HFFc6 (cell line): ENCODE measurements around the gene ABTB2. TPM values are rescaled to one million over a fixed set of nuclear protein-coding genes. Genes with fewer than 3 reads are reported as not detected.

Experiments used
- DNase-seq: peaks from one replicate; pipeline ENCODE4 v3.0.0-alpha.2; 2018
- H3K27ac Mint-ChIP-seq: 2 replicates; pipeline ENCODE4 v1.8.0; 2020; ENCODE audit warnings: mild to moderate bottlenecking, mixed read lengths
- H3K27me3 Mint-ChIP-seq: 2 replicates; pipeline ENCODE4 v1.8.0; 2021; ENCODE audit warnings: mild to moderate bottlenecking, moderate library complexity, mixed read lengths; ENCODE audit not compliant: insufficient read depth
- H3K36me3 Mint-ChIP-seq: 2 replicates; pipeline ENCODE4 v1.8.0; 2021; ENCODE audit warnings: low read depth, mixed read lengths
- H3K4me1 Mint-ChIP-seq: 2 replicates; pipeline ENCODE4 v1.8.0; 2020; ENCODE audit warnings: low read depth, mixed read lengths
- H3K4me3 Mint-ChIP-seq: 2 replicates; pipeline ENCODE4 v1.8.0; 2020; ENCODE audit warnings: mild to moderate bottlenecking, moderate library complexity, mixed read lengths
- H3K9me3 Mint-ChIP-seq: 2 replicates; pipeline ENCODE4 v1.8.0; 2020; ENCODE audit warnings: mild to moderate bottlenecking, mixed read lengths
- total RNA-seq, 6 experiments: library from RNA; stranded (reverse); fragmentation: NEBNext Ultra II Directional; extraction: Animal tissue kit (Norgen Biotek cat#: 25700); gene quantifications; 2 replicates in 1 of 6; 3 replicates in 5 of 6; pipeline ENCODE4 v1.2.3, GENCODE V29; 2021
- TF ChIP-seq, protein P1 (sequence below): fragments of 200-600 bp; sonication (generic); IDR thresholded peaks from 2 replicates; pipeline ENCODE4 v1.5.0; 2021; ENCODE audit warnings: antibody characterized with exemption, mild to moderate bottlenecking

ABTB2 gene
- total RNA-seq, 6 experiments from 2014 or later = 2.5 to 3.6 (median 2.8) TPM

DNA sequence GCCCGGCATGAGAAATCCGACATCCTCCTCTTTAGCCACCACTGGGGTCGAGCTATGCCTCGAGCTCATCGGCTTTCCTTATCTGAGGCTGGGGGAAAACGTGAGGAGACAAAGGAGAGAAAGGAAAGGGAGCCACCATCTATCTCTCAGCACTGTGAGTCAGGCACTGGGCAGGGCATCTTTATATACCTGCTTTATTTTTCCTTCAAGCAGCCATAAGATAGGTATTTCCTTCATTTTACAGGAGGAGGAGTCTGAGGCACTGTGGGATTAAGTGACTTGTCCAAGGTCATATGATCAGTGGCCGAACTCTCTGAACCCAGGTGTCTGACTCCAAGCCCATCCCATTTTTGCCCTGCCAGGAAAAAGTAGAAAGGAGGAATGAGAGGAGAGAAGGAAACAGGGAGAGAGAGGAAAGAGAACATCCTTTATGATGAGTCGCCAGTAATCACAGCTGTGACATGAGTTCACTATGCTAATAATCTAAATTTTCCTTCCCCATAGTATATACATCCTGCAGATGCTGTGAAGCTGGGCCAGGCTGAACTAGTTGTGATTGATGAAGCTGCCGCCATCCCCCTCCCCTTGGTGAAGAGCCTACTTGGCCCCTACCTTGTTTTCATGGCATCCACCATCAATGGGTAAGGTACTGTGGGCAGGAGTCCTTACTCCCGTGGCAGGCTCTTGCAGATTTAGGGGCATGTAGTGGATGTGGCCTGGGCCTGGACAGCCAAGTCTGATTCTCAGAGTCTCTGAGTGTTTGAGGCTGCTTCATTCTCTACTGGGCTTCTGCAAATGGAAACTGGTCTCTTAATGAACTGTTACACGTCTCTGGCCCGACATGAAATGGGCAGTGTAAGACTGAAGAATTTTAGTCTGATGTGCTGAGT is 230.6 kb downstream of the ABTB2 start:
- DNase-seq = no peak
- Mint-ChIP-seq H3K4me3 (no peak overlapping the region), H3K36me3 (peaks cover 32% of the 10 kb centered on the region), H3K27ac (peak overlapping the region; percentile 29; the same call in 1 of the 2 replicates), H3K9me3 (no peaks in the 10 kb centered on the region), H3K4me1 (peaks cover 13% of the 10 kb centered on the region), H3K27me3 (no peaks in the 10 kb centered on the region; the same call in 1 of the 2 replicates)
- TF ChIP-seq, protein P1, sequence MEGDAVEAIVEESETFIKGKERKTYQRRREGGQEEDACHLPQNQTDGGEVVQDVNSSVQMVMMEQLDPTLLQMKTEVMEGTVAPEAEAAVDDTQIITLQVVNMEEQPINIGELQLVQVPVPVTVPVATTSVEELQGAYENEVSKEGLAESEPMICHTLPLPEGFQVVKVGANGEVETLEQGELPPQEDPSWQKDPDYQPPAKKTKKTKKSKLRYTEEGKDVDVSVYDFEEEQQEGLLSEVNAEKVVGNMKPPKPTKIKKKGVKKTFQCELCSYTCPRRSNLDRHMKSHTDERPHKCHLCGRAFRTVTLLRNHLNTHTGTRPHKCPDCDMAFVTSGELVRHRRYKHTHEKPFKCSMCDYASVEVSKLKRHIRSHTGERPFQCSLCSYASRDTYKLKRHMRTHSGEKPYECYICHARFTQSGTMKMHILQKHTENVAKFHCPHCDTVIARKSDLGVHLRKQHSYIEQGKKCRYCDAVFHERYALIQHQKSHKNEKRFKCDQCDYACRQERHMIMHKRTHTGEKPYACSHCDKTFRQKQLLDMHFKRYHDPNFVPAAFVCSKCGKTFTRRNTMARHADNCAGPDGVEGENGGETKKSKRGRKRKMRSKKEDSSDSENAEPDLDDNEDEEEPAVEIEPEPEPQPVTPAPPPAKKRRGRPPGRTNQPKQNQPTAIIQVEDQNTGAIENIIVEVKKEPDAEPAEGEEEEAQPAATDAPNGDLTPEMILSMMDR = no peak

DNA sequence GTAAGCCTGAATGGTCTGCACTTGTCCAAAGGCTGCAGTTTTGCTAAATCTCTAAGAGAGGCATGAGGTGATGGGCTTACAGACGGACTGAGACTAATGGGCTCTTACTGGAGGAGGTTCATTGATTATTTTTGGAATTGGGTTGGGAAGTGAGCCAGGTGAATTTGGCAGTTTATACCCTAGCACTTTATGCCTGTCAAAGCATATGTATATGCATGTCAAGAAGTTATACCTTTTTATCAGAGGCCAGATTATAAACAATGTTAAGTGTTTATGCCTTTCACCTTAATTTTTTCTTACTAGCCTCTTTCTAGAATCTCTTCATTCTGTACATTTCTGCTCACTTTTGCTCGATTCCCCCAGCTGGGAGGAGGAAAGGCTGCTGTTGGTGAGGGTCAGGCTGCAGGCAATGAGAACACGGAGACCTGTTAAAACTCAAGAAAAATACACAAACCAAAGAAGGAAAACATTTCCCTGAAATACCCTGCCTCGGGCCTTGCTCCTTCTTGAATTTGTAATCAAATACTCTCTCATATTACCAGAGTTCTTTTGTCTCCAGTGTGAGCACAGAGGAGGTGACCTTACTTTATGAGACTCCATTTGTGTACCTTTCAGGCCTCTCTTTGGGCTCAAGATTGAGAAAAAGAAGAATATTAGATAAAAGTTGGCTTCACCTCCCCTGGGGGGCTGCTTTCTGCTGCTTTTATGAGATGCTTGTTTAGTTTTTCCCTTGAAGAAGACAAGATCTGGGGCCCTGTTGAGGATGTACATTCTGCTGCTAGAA is 232.7 kb downstream of the ABTB2 start:
- H3K36me3 Mint-ChIP-seq = peaks cover 23% of the 10 kb centered on the region
- H3K27me3 Mint-ChIP-seq = no peaks in the 10 kb centered on the region; the same call in 1 of the 2 replicates
- H3K27ac Mint-ChIP-seq = no peak overlapping the region
- no peak for DNase-seq
- no peaks in the 10 kb centered on the region for H3K9me3 Mint-ChIP-seq
- TF ChIP-seq, protein P1 = no peak
- no peak overlapping the region for H3K4me3 Mint-ChIP-seq
- H3K4me1 Mint-ChIP-seq = peaks cover 13% of the 10 kb centered on the region

DNA sequence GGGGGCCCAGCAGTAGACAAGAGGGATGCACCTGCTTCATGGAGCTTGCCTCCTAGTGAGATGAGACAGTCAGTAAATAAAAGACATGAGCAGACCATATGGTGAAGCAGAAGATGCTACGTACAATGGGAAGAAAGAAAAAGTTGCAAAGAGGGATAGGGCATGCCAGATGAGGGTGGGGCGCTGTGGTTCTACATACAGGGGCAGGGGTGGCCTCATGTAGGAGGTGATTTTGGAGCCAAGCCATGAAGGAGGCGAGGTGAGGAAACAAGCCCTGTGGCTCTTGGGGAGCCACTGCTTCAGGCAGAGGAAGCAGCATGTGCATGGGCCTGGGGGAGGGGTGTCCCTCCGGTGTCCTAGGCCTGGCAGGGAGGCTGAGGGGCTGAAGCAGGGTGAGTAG is 237.2 kb downstream of the ABTB2 start:
- Mint-ChIP-seq H3K9me3 (no peaks in the 10 kb centered on the region), H3K4me1 (no peaks in the 10 kb centered on the region), H3K36me3 (peaks cover 24% of the 10 kb centered on the region), H3K4me3 (no peak overlapping the region), H3K27me3 (no peaks in the 10 kb centered on the region; the same call in 1 of the 2 replicates), H3K27ac (no peak overlapping the region)
- TF ChIP-seq, protein P1 = no peak
- no peak for DNase-seq

DNA sequence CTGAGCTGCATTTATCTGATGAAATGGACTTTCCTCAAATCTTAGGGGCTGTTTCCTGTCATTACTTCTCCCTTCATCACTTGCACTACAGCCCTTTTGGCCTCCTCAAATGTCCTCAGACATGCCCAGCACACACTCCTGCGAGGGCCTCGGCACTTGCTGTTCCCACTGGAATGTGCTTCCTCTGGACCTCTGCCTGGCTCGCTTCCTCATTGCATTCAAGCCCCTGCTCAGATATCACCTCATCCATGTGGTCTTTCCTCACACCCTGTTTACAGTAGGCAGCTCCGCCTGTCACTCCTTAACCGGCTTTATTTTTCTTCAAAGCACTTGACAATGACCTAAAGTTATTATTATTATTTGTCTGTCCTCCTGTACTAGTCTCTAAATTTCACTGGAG is 243.3 kb downstream of the ABTB2 start:
- Mint-ChIP-seq H3K27me3 (no peaks in the 10 kb centered on the region), H3K36me3 (peaks cover 41% of the 10 kb centered on the region), H3K4me1 (peaks cover 5% of the 10 kb centered on the region; the same call in 1 of the 2 replicates), H3K4me3 (no peak overlapping the region), H3K27ac (no peak overlapping the region), H3K9me3 (no peaks in the 10 kb centered on the region)
- DNase-seq = no peak
- TF ChIP-seq, protein P1 = no peak

DNA sequence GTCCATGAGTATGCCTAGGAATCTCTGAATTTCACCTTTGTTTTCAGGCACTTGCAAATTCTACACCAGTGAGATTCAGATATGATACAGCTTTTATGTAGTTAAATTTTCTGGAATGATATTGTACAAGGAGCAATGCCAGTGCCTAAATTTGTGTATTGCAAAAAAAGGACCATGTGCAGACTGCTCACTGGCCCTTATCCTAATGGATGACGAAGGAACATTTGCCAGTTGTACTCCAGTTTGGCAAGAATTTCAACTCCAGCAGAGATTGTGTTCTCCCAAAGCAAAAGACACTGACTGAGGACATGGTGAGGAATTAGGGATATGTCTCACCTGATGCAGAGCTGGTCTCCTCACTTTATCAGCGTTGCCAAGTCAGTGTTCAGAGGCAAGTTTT is 243.8 kb downstream of the ABTB2 start:
- H3K27ac Mint-ChIP-seq = no peak overlapping the region
- TF ChIP-seq, protein P1 = no peak

More for the DNA sequence above, 243.8 kb downstream of the ABTB2 start:
- Mint-ChIP-seq H3K27me3 (no peaks in the 10 kb centered on the region), H3K4me1 (peaks cover 5% of the 10 kb centered on the region; the same call in 1 of the 2 replicates), H3K36me3 (peaks cover 46% of the 10 kb centered on the region), H3K9me3 (no peaks in the 10 kb centered on the region), H3K4me3 (no peak overlapping the region)
- no peak for DNase-seq
